ENCODE results near the gene REEP5.

The REEP5 gene

DNA sequence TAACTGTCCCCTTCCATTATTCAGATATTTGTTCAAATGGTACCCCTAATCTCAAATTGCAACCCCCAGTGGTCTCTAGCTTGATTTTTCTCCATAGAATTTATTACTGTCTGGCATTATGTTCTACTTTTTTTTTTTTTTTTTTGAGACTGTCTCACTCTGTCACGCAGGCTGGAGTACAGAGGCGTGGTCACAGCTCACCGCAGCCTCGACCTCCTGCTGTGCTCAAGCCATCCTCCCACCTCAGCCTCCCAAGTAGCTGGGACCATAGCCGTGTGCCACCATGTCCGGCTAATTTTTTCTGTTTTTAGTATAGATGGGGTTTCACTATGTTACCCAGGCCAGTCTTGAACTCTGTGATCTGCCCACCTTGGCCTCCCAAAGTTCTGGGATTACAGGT is 2.0 kb upstream of the REEP5 start:
- no peaks in the 10 kb centered on the region for H3K9me3 ChIP-seq (ENCODE audit: severe bottlenecking)
- no peak overlapping the region for H3K4me3 ChIP-seq (ENCODE audit: low read depth, low read length)
- TF ChIP-seq, protein P1, sequence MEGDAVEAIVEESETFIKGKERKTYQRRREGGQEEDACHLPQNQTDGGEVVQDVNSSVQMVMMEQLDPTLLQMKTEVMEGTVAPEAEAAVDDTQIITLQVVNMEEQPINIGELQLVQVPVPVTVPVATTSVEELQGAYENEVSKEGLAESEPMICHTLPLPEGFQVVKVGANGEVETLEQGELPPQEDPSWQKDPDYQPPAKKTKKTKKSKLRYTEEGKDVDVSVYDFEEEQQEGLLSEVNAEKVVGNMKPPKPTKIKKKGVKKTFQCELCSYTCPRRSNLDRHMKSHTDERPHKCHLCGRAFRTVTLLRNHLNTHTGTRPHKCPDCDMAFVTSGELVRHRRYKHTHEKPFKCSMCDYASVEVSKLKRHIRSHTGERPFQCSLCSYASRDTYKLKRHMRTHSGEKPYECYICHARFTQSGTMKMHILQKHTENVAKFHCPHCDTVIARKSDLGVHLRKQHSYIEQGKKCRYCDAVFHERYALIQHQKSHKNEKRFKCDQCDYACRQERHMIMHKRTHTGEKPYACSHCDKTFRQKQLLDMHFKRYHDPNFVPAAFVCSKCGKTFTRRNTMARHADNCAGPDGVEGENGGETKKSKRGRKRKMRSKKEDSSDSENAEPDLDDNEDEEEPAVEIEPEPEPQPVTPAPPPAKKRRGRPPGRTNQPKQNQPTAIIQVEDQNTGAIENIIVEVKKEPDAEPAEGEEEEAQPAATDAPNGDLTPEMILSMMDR (IDR thresholded peaks at IDR 0.05; ENCODE audit: low read depth, low read length), result no peak

DNA sequence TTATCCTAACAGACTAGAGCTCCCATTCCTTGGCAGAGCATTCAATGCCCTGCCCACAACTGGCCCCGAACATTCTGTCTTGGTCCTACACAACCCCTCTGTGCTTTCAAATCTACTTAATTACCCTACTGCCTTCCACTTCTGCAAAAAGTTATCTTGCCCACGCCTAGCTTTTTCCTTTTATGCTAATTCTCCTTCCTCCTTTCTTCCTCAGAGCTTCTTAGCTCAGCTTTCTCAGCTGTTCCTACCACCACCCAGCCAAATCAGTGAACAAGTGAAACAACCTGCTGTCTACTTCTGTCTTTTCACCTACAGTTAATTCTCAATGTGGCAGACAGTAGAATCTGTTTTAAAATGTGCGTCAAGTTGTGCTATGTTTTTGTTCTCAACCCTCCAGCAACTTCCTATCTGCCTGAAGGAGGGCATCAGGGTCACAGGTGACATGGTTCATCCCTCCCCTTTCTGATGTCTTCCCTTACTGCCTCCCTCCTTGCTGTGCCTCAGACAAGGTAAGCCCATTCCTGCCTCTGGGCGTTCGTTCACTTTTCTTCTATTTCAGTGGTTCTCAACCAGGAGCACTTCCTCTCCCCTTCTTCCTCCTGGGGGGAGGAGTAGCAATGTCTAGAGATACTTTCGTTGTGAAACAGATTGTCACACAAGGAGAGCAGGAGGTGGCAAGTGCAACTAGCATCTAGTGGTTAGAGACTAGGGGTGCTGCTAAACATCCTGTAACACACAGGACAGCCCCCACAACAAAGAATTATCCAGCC is 1.3 kb upstream of the REEP5 start:
- Histone ChIP-seq H3K36me3 (peaks cover 26% of the 10 kb centered on the region), H3K4me3 (ENCODE audit: low read depth, low read length) (no peak overlapping the region), H3K27ac (no peak overlapping the region), H3K9me3 (ENCODE audit: severe bottlenecking) (no peaks in the 10 kb centered on the region), H3K27me3 (ENCODE audit: insufficient read depth, low read depth, severe bottlenecking) (no peaks in the 10 kb centered on the region)
- TF ChIP-seq, protein P1 (IDR thresholded peaks at IDR 0.05; ENCODE audit: low read depth, low read length), result no peak
- DNase-seq, result no peak

More for the DNA sequence above, 2.0 kb upstream of the REEP5 start:
- peaks cover 20% of the 10 kb centered on the region for H3K36me3 ChIP-seq
- no peaks in the 10 kb centered on the region for H3K27me3 ChIP-seq (ENCODE audit: insufficient read depth, low read depth, severe bottlenecking)
- no peak overlapping the region for H3K27ac ChIP-seq
- no peak for DNase-seq

DNA sequence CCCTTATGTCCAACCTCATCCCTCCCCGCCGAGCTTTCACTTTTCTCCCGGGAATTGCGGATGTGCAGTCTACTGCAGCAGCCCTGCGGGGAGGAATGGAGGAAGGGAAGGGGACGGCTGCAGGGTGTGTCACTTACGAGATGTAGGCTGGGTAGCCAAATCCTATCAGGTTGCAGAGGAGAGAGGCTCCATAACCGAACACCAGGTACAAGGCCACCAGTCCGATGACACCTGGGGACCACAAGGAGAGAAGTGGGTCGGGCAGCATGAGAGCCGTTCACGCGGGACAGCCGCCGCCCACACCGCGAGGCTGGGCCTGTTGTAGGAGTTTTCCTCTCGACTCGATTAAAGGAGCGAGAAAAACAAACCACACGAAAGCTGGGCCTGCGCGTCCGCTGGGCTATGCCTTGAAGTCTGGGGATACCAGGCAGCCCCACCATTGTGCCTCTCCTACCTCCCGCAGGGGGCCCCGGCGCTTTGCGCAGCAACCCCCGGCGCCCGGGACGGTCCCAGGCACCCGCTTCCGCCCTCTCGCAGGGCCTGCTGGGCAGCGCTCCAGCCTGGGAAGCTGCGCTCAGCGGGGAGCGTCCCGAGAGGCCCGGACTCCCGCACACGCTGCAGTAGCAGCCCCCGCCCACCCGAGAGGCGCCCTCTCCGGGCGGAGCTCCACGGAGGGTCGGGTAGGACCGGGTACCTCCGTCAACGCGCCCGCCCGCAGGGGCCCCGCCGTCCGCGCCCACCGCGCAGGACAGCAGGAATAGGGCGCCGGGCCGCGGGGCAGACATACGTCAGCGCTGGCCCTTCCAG is 798 bp downstream of the REEP5 start:
- H3K36me3 ChIP-seq, result peaks cover 47% of the 10 kb centered on the region
- peak overlapping the region; percentile 90 for H3K27ac ChIP-seq
- peak overlapping the region; percentile 79 for H3K4me3 ChIP-seq (ENCODE audit: low read depth, low read length)
- H3K9me3 ChIP-seq (ENCODE audit: severe bottlenecking), result no peaks in the 10 kb centered on the region
- H3K27me3 ChIP-seq (ENCODE audit: insufficient read depth, low read depth, severe bottlenecking), result no peaks in the 10 kb centered on the region
- TF ChIP-seq, protein P1 (IDR thresholded peaks at IDR 0.05; ENCODE audit: low read depth, low read length), result no peak
- DNase-seq, result peak; percentile 63

DNA sequence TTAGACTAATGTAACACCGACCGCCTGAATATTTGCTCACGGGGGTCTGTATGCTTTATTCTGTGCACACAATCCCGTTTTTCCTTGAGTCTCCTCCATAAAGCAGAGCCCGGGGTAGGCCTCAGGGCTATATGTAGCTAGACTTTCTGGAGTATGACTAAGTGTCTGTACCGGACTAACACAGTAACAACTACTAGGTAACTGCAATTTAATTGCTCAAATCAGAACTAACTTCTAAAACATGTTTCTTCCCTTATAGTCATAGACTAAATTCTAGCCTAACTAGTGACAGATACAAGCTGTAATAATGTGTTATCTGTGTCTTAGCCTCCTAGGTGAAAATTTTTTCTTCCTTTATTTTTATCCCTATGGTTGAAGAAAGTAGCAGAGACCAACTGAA is 2.1 kb downstream of the REEP5 start:
- Histone ChIP-seq H3K36me3 (peaks cover 51% of the 10 kb centered on the region), H3K27me3 (ENCODE audit: insufficient read depth, low read depth, severe bottlenecking) (no peaks in the 10 kb centered on the region), H3K4me3 (ENCODE audit: low read depth, low read length) (no peak overlapping the region), H3K27ac (no peak overlapping the region; the same call in 1 of the 2 replicates), H3K9me3 (ENCODE audit: severe bottlenecking) (no peaks in the 10 kb centered on the region)
- TF ChIP-seq, protein P1 (IDR thresholded peaks at IDR 0.05; ENCODE audit: low read depth, low read length), result no peak
- DNase-seq, result no peak

DNA sequence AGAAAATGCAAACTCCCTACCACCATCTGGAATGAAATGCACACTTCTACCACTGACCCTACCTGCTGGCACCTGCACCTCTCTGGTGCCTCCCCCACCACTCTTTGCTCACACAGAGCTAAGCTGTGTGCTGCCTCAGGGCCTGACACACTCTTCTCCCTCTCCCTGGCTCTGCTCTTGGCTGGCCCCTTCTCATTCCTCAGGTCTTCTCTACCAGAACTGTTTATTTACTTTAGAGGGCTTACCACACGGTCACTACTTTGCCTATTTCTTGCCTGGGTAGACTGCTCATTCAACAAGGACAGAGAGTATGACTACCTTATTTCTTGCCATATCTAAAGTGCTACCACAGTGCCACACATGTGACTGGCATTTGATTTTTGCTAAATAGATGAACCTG is 3.3 kb downstream of the REEP5 start:
- Histone ChIP-seq H3K36me3 (peaks cover 62% of the 10 kb centered on the region), H3K9me3 (ENCODE audit: severe bottlenecking) (no peaks in the 10 kb centered on the region), H3K27ac (no peak overlapping the region), H3K4me3 (ENCODE audit: low read depth, low read length) (no peak overlapping the region), H3K27me3 (ENCODE audit: insufficient read depth, low read depth, severe bottlenecking) (no peaks in the 10 kb centered on the region)
- TF ChIP-seq, protein P1 (IDR thresholded peaks at IDR 0.05; ENCODE audit: low read depth, low read length), result no peak
- no peak for DNase-seq

Measured in WERI-Rb-1 (cell line).